ENCODE results near the gene FAIM2. TPM values are rescaled to one million over a fixed set of nuclear protein-coding genes. Genes with fewer than 3 reads are reported as not detected.

FAIM2 gene
- total and polyA plus RNA-seq, 2 experiments from 2014 or later: 0.06 to 0.49 TPM

- Histone ChIP-seq H3K27ac (no peak overlapping the region), H3K4me1 (ENCODE audit: low read depth) (peaks cover 10% of the 10 kb centered on the region), H3K9me3 (ENCODE audit: low read depth) (no peaks in the 10 kb centered on the region), H3K36me3 (no peaks in the 10 kb centered on the region), H3K4me3 (no peak overlapping the region), H3K27me3 (no peaks in the 10 kb centered on the region)
- TF ChIP-seq CTCF (IDR thresholded peaks at IDR 0.05; ENCODE audit: low read depth, low read length): no peak
- DNase-seq (ENCODE audit: low read depth in 1 of 2, low spot score in 1 of 2): no peak
Measured at GRCh38 chr12:49889361-49890095, 14.2 kb downstream of the FAIM2 start.

GRCh38 chr12:49888461-49889151 is 15.1 kb downstream of the FAIM2 start:
- no peak overlapping the region for H3K4me3 ChIP-seq
- no peak for TF ChIP-seq CTCF (IDR thresholded peaks at IDR 0.05; ENCODE audit: low read depth, low read length)
- DNase-seq (ENCODE audit: low read depth in 1 of 2, low spot score in 1 of 2): no peak
- no peaks in the 10 kb centered on the region for H3K9me3 ChIP-seq (ENCODE audit: low read depth)
- H3K36me3 ChIP-seq: no peaks in the 10 kb centered on the region
- H3K27ac ChIP-seq: no peak overlapping the region
- peaks cover 10% of the 10 kb centered on the region for H3K4me1 ChIP-seq (ENCODE audit: low read depth)
- no peaks in the 10 kb centered on the region for H3K27me3 ChIP-seq

- Histone ChIP-seq H3K4me1 (ENCODE audit: low read depth) (peaks cover 15% of the 10 kb centered on the region), H3K36me3 (no peaks in the 10 kb centered on the region), H3K27me3 (no peaks in the 10 kb centered on the region), H3K27ac (no peak overlapping the region), H3K4me3 (no peak overlapping the region), H3K9me3 (ENCODE audit: low read depth) (no peaks in the 10 kb centered on the region)
- DNase-seq (ENCODE audit: low read depth in 1 of 2, low spot score in 1 of 2): no peak
- no peak for TF ChIP-seq CTCF (IDR thresholded peaks at IDR 0.05; ENCODE audit: low read depth, low read length)
Measured at GRCh38 chr12:49887536-49888401, 15.9 kb downstream of the FAIM2 start.

GRCh38 chr12:49887091-49887490 is 16.6 kb downstream of the FAIM2 start:
- Histone ChIP-seq H3K27ac (no peak overlapping the region), H3K9me3 (ENCODE audit: low read depth) (no peaks in the 10 kb centered on the region), H3K27me3 (no peaks in the 10 kb centered on the region), H3K4me1 (ENCODE audit: low read depth) (peaks cover 19% of the 10 kb centered on the region), H3K36me3 (no peaks in the 10 kb centered on the region), H3K4me3 (no peak overlapping the region)
- TF ChIP-seq CTCF (IDR thresholded peaks at IDR 0.05; ENCODE audit: low read depth, low read length): no peak
- no peak for DNase-seq (ENCODE audit: low read depth in 1 of 2, low spot score in 1 of 2)

GRCh38 chr12:49885663-49886461 is 17.8 kb downstream of the FAIM2 start:
- Histone ChIP-seq H3K9me3 (ENCODE audit: low read depth) (no peaks in the 10 kb centered on the region), H3K27me3 (no peaks in the 10 kb centered on the region), H3K27ac (no peak overlapping the region), H3K4me3 (no peak overlapping the region), H3K36me3 (no peaks in the 10 kb centered on the region), H3K4me1 (ENCODE audit: low read depth) (peaks cover 19% of the 10 kb centered on the region)
- no peak for DNase-seq (ENCODE audit: low read depth in 1 of 2, low spot score in 1 of 2)
- TF ChIP-seq CTCF (IDR thresholded peaks at IDR 0.05; ENCODE audit: low read depth, low read length): no peak
